CD4-positive, alpha-beta T cell treated with Interleukin-6 for 4 hours (primary cell): ENCODE results near the gene AKAP12.

Experiments
- DNase-seq: peaks from one replicate; pipeline ENCODE4 v3.0.0-alpha.2; 2020; ENCODE audit warnings: mixed read lengths

AKAP12 gene

GRCh38 chr6:151239603-151240035 lies at the start of gene AKAP12:
AKAP12 (plus strand) TSS chr6:151239967; CDS start chr6:151240563, 596 bp downstream.
- DNase-seq, result no peak

GRCh38 chr6:151191527-151191926 lies 48.2 kb upstream of the AKAP12 start:
- no peak for DNase-seq

- no peak for DNase-seq
These were observed 43.2 kb upstream of the AKAP12 start for GRCh38 chr6:151196555-151196954.

GRCh38 chr6:151197556-151197955 lies 42.2 kb upstream of the AKAP12 start:
- DNase-seq, result no peak

GRCh38 chr6:151199991-151200390 lies 39.8 kb upstream of the AKAP12 start:
- no peak for DNase-seq

- no peak for DNase-seq
These were observed 33.8 kb upstream of the AKAP12 start for GRCh38 chr6:151205721-151206600.

GRCh38 chr6:151207674-151208073 lies 32.1 kb upstream of the AKAP12 start:
- DNase-seq, result no peak

GRCh38 chr6:151209071-151209831 lies 30.5 kb upstream of the AKAP12 start:
- no peak for DNase-seq

- DNase-seq, result no peak
These were observed 28.7 kb upstream of the AKAP12 start for GRCh38 chr6:151211075-151211474.

- DNase-seq, result no peak
These were observed 26.4 kb upstream of the AKAP12 start for GRCh38 chr6:151213352-151213751.

GRCh38 chr6:151215999-151216398 lies 23.8 kb upstream of the AKAP12 start:
- no peak for DNase-seq

- no peak for DNase-seq
These were observed 23.0 kb upstream of the AKAP12 start for GRCh38 chr6:151216804-151217203.

- no peak for DNase-seq
These were observed 20.6 kb upstream of the AKAP12 start for GRCh38 chr6:151219192-151219591.

- DNase-seq, result no peak
These were observed 15.7 kb upstream of the AKAP12 start for GRCh38 chr6:151224076-151224475.

GRCh38 chr6:151225919-151226318 lies 13.8 kb upstream of the AKAP12 start:
- DNase-seq, result no peak

- no peak for DNase-seq
These were observed 10.9 kb upstream of the AKAP12 start for GRCh38 chr6:151228788-151229400.

GRCh38 chr6:151229401-151230276 lies 10.1 kb upstream of the AKAP12 start:
- DNase-seq, result no peak

GRCh38 chr6:151230277-151230577 lies 9.5 kb upstream of the AKAP12 start:
- DNase-seq, result no peak

GRCh38 chr6:151232899-151233298 lies 6.9 kb upstream of the AKAP12 start:
- no peak for DNase-seq

- DNase-seq, result no peak
These were observed 6.0 kb upstream of the AKAP12 start for GRCh38 chr6:151233731-151234130.

GRCh38 chr6:151236668-151237401 lies 2.9 kb upstream of the AKAP12 start:
- no peak for DNase-seq
